ENCODE results near the gene CSF3.

CSF3 gene

DNA sequence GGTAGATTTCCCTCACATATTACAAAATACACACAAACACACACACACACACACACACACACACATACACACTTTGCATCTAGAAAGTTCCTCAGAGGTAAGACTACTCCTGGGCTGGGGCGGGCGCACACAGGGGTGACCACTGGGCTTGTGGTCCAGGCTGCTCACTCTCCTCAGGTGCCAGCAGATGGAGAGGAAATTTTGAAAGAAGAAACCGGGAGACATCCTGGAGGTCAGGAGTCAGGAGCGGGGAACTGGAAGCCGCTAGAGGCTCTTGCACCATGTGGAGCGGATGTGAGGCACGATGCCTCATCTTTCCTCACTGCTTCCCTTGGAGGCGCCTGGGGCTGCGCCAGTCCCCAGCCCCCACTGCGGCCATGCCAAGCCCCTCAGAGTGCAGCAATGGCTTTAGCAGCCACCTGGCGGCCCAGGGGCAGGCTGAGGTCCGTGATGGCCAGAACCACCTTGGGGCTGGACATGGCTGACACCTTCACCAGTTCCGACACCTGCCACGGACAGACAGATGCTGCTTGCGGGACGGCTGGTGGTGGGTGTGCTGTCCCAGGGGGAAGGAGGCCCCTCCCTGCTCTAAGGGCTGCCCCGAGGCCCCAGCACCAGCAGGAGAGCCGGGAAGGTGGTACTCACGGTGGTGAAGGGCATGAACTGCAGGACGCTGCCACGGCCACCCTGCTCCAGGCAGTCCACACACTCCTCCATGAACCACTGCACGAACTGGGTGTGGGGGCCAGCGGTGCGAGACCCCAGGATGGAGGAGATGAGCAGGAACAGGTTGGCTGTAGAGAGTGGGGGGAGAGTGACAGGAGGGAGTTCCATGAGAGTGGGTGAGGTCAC, 4.1 kb downstream of the CSF3 start:
- Histone ChIP-seq H3K36me3 (ENCODE audit: control insufficient read depth, insufficient read depth, low read length) (peaks cover 46% of the 10 kb centered on the region), H3K9ac (ENCODE audit: low read depth, low read length) (no peak overlapping the region), H3K4me3 (ENCODE audit: low read depth, low read length) (no peak overlapping the region), H3K9me3 (ENCODE audit: control insufficient read depth, insufficient read depth, low read length) (no peaks in the 10 kb centered on the region), H3K27me3 (ENCODE audit: control insufficient read depth, insufficient read depth, low read length) (no peaks in the 10 kb centered on the region), H3K4me1 (ENCODE audit: control insufficient read depth, insufficient read depth, low read length) (peaks cover 12% of the 10 kb centered on the region)

DNA sequence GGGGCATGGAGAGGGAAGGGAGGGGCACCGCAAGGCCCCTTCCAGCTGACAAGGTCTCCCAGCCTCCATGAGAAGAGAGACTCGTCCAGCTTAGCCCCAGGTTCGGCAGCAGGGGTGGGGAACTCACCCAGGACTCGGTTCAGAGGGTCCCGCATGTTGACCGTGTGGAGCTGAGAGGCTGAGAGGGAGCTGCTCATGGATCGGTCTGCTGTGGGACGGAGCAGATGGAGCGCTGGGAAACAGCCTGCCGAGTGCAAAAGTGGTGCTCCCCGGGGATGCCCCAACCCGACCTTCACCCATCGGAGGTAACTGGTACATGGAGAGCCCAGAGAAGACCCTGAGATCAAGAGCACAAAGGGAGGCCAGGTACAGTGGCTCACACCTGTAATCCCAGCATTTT, 4.9 kb downstream of the CSF3 start:
- Histone ChIP-seq H3K9me3 (ENCODE audit: control insufficient read depth, insufficient read depth, low read length) (no peaks in the 10 kb centered on the region), H3K27me3 (ENCODE audit: control insufficient read depth, insufficient read depth, low read length) (no peaks in the 10 kb centered on the region), H3K4me1 (ENCODE audit: control insufficient read depth, insufficient read depth, low read length) (peaks cover 7% of the 10 kb centered on the region), H3K4me3 (ENCODE audit: low read depth, low read length) (no peak overlapping the region), H3K36me3 (ENCODE audit: control insufficient read depth, insufficient read depth, low read length) (peaks cover 46% of the 10 kb centered on the region), H3K9ac (ENCODE audit: low read depth, low read length) (no peak overlapping the region)

DNA sequence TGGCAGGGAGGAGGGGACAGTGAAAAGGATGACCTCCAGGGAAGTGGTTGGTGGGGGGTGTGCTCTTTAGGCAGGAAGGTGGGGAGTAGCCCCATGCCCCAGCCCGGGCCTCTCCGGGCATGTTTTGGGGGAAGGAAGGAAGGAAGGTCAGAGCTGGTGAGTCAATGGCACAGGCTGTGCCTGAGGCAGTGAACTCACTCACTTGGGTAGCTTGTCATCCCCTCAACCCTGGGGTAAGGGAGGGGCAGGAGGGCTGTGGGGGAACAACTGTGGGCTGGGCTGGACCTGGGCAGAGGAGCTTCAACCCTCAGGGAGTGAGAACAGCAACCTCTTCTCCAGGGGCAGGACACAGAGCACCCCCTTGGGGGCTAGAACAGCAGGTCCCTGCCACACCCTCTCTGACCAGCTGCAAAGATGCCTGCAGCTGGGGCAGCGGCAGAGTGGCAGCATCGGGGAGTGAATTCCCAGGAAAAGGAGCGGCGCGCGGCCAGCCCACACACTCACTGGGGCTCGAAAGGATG, 6.3 kb downstream of the CSF3 start:
- Histone ChIP-seq H3K9ac (ENCODE audit: low read depth, low read length) (no peak overlapping the region), H3K4me1 (ENCODE audit: control insufficient read depth, insufficient read depth, low read length) (peaks cover 7% of the 10 kb centered on the region), H3K27me3 (ENCODE audit: control insufficient read depth, insufficient read depth, low read length) (no peaks in the 10 kb centered on the region), H3K36me3 (ENCODE audit: control insufficient read depth, insufficient read depth, low read length) (peaks cover 58% of the 10 kb centered on the region), H3K4me3 (ENCODE audit: low read depth, low read length) (no peak overlapping the region), H3K9me3 (ENCODE audit: control insufficient read depth, insufficient read depth, low read length) (no peaks in the 10 kb centered on the region)

DNA sequence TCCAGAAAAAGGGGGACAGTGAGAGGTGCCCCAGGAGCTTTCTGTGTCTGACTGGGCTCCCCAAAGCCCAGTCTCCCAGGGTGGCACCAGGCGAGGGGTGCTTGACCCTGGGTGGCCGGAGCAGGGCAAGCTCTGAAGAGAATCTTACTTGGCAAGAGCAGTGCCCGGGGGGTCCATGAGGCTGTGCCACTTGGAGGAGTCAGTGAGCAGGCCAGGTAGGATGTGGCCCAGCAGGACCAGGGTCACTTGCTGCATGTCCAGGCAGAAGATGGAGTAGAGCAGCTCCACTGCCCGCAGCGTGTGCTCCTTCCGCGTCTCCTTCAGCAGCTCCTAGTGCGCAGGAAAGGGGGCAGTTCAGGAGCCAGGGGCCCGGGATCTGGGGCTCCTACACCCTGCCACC, 7.3 kb downstream of the CSF3 start:
- Histone ChIP-seq H3K36me3 (ENCODE audit: control insufficient read depth, insufficient read depth, low read length) (peaks cover 62% of the 10 kb centered on the region), H3K27me3 (ENCODE audit: control insufficient read depth, insufficient read depth, low read length) (no peaks in the 10 kb centered on the region), H3K4me1 (ENCODE audit: control insufficient read depth, insufficient read depth, low read length) (peaks cover 6% of the 10 kb centered on the region), H3K9me3 (ENCODE audit: control insufficient read depth, insufficient read depth, low read length) (no peaks in the 10 kb centered on the region), H3K4me3 (ENCODE audit: low read depth, low read length) (no peak overlapping the region), H3K9ac (ENCODE audit: low read depth, low read length) (no peak overlapping the region)

DNA sequence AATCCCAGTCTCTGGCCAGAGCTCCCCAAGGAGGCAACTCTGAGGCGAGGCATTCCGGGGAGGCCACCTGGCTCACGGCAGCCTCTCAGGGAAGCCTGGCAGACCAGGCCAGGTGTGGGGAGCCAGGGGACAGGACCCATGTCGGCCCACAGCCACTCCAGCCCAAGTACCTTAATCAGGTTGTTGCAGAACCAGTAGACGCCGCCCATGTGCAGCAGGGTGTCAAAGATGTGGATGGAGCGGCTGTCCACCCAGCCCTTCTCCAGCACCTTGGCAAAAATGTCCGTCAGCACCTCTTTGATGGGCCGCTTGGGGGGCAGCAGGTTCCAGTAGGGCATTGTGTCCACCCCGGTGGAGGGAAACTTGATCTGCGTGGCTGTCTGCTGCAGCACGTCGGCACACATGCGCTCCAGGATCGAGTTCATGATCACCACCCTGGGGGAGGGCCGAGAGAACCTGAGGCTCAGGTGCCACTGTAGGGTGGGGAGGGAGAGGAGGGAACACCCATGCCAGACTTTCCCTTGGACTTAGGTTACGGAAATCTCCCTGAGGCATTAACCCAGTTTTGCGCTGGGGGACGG, 7.8 kb downstream of the CSF3 start:
- Histone ChIP-seq H3K9me3 (ENCODE audit: control insufficient read depth, insufficient read depth, low read length) (no peaks in the 10 kb centered on the region), H3K4me1 (ENCODE audit: control insufficient read depth, insufficient read depth, low read length) (peaks cover 3% of the 10 kb centered on the region), H3K9ac (ENCODE audit: low read depth, low read length) (no peak overlapping the region), H3K27me3 (ENCODE audit: control insufficient read depth, insufficient read depth, low read length) (no peaks in the 10 kb centered on the region), H3K36me3 (ENCODE audit: control insufficient read depth, insufficient read depth, low read length) (peaks cover 62% of the 10 kb centered on the region), H3K4me3 (ENCODE audit: low read depth, low read length) (no peak overlapping the region)

DNA sequence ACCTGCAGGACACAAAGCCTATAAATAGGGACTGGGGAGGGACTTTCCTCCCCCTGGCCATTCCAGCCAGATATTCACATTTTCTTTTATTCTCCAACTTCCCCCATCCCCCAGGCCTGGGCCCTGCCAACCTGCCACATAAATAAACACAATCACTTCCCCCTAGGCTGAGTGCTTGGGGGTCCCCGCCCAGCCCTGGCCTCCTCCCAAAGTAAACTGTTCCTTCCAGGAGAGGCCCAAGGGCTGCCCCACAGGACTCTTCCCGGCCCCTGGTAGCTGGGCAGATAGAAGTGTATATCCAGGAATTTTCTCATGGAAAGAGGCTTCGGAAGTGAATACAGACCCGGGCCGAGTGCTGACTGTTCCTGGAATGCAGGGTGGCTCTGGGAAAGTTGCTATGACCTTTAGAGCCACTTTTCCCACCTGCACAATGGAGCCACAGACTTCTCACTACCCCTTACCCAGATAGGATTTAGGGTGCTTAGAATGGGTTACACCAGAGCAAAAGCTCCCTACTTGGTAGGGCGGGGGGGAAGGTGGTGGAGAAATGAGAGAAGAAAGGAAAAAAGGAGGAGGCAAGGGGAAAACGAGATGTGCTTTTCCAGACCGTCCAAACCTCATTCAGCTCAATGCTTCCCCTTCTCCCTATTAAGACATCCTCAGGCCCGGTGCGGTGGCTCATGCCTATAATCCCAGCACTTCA, 8.5 kb downstream of the CSF3 start:
- Histone ChIP-seq H3K36me3 (ENCODE audit: control insufficient read depth, insufficient read depth, low read length) (peaks cover 60% of the 10 kb centered on the region), H3K27me3 (ENCODE audit: control insufficient read depth, insufficient read depth, low read length) (no peaks in the 10 kb centered on the region), H3K9ac (ENCODE audit: low read depth, low read length) (peak overlapping the region; percentile 37), H3K9me3 (ENCODE audit: control insufficient read depth, insufficient read depth, low read length) (no peaks in the 10 kb centered on the region), H3K4me3 (ENCODE audit: low read depth, low read length) (no peak overlapping the region), H3K4me1 (ENCODE audit: control insufficient read depth, insufficient read depth, low read length) (no peaks in the 10 kb centered on the region)

DNA sequence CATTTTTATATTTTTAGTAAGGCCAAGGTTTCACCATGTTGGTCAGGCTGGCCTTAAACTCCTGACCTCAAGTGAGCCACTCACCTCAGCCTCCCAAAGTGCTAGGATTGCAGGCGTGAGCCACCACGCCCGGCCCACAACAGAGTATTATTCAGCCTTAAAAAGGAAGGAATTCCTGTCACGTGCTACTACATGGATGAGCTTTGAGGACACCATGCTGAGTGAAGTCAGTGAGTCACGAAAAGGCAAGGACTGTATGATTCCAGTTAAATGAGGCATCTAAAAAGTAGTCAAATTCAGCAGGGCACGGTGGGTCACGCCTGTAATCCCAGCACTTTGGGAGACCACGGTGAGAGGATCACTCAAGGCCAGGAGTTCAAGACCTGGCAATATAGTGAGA, 9.7 kb downstream of the CSF3 start:
- H3K9me3 ChIP-seq (ENCODE audit: control insufficient read depth, insufficient read depth, low read length): no peaks in the 10 kb centered on the region
- H3K27me3 ChIP-seq (ENCODE audit: control insufficient read depth, insufficient read depth, low read length): no peaks in the 10 kb centered on the region
- peaks cover 59% of the 10 kb centered on the region for H3K36me3 ChIP-seq (ENCODE audit: control insufficient read depth, insufficient read depth, low read length)
- H3K4me1 ChIP-seq (ENCODE audit: control insufficient read depth, insufficient read depth, low read length): no peaks in the 10 kb centered on the region
- no peak overlapping the region for H3K9ac ChIP-seq (ENCODE audit: low read depth, low read length)
- no peak overlapping the region for H3K4me3 ChIP-seq (ENCODE audit: low read depth, low read length)

DNA sequence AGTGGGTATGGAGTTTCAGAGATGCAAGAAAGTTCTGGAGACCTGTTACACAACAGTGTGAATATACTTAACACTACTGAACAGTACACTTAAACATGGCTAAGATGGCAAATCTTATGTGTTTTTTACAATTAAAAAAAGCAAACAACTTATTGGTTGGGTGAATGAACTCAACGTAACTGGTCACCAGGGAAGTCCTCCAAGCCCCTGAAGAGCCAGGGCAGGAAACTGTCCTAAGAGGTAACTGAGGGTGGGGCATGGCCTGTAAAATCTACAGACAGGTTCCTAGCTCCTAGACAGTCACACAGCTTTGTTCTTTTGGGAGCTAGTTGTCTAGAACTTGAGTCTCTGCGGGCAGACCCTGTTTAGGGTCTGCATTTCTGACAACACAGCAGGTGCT, 10.3 kb downstream of the CSF3 start:
- peaks cover 55% of the 10 kb centered on the region for H3K36me3 ChIP-seq (ENCODE audit: control insufficient read depth, insufficient read depth, low read length)
- H3K4me1 ChIP-seq (ENCODE audit: control insufficient read depth, insufficient read depth, low read length): no peaks in the 10 kb centered on the region

DNA sequence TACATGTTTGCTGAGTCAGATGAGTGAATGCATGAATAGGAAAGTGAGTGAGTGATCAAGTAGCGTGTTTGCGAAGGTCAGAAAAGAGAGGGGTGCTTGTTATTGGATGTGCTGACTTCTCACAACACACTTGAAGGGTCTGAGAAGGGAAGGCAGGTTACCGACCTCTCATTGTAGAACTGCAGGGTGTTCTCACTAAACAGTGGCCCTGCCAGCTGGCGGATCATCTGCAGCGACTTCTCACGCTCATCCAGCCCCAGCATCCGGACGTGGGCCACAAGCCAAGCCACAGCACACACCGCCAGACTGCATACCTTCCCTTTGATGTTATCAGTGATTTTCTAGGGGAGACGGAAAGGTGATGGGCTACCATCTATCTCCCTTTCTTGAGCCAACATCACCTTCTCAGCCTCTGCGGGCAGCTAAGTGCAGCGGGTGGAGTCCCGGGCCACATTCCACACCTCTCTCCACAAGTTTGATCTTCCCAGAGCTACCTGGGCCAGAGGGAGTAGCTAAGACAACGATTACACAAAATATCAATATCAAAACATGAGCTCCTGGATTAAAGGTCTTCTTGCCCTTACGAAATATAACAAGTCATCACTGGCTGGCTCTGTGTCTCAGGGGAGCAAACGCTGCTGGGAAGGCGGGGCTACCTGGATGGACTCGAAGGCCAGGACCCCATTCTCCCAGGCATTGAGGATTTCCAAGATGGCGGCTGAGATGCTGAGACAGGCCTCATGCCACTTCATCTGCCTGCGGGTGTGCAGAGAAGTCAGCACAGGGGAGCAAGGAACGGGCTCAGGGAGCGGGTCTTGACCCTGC, 11.0 kb downstream of the CSF3 start:
- Histone ChIP-seq H3K4me1 (ENCODE audit: control insufficient read depth, insufficient read depth, low read length) (no peaks in the 10 kb centered on the region), H3K9ac (ENCODE audit: low read depth, low read length) (no peak overlapping the region)

More for the DNA sequence above, 10.3 kb downstream of the CSF3 start:
- no peak overlapping the region for H3K4me3 ChIP-seq (ENCODE audit: low read depth, low read length)
- H3K9me3 ChIP-seq (ENCODE audit: control insufficient read depth, insufficient read depth, low read length): no peaks in the 10 kb centered on the region
- no peak overlapping the region for H3K9ac ChIP-seq (ENCODE audit: low read depth, low read length)
- no peaks in the 10 kb centered on the region for H3K27me3 ChIP-seq (ENCODE audit: control insufficient read depth, insufficient read depth, low read length)

DNA sequence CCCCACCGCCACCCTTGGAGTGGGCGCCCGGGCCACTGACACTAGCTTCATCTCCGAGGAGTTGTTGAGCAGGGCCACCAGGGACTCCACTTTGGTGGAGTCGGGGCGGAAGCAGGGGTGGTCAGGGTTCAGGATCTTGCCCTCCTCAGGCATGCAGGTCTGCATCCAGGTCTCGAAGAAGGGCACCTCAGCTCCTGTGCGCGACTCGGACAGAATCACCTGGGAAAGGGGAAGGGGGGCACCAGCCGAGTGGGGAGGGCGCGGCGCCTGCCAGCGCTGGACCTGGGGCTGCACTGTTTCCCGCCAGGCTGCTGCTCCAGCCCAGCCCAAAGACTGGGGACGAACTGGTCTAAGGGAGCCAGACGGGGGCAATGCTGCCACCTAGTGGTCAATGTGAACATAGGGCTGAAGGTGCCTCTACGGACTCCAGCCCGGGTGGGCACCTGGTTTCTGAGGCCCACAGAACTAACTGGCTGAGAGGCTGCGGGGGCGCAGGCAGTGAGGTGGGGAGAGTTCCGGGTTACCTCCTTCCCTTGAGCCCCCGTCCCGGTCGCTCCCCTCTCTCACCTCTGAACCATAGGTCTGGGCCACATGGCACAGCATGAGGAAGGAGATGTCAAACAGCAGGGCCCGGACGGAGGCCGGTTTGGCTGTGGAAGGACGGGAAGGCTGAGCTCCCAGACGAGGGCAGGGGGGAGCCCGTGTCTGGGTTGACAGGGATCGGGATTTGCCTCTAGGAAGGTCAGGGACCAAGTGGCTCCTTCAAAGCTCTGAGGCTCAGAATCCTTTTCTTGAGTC, 11.8 kb downstream of the CSF3 start:
- peaks cover 60% of the 10 kb centered on the region for H3K36me3 ChIP-seq (ENCODE audit: control insufficient read depth, insufficient read depth, low read length)
- no peaks in the 10 kb centered on the region for H3K9me3 ChIP-seq (ENCODE audit: control insufficient read depth, insufficient read depth, low read length)
- H3K9ac ChIP-seq (ENCODE audit: low read depth, low read length): no peak overlapping the region
- no peak overlapping the region for H3K4me3 ChIP-seq (ENCODE audit: low read depth, low read length)
- no peaks in the 10 kb centered on the region for H3K4me1 ChIP-seq (ENCODE audit: control insufficient read depth, insufficient read depth, low read length)
- H3K27me3 ChIP-seq (ENCODE audit: control insufficient read depth, insufficient read depth, low read length): no peaks in the 10 kb centered on the region

More for the DNA sequence above, 11.0 kb downstream of the CSF3 start:
- H3K4me3 ChIP-seq (ENCODE audit: low read depth, low read length): no peak overlapping the region
- H3K9me3 ChIP-seq (ENCODE audit: control insufficient read depth, insufficient read depth, low read length): no peaks in the 10 kb centered on the region
- peaks cover 61% of the 10 kb centered on the region for H3K36me3 ChIP-seq (ENCODE audit: control insufficient read depth, insufficient read depth, low read length)
- H3K27me3 ChIP-seq (ENCODE audit: control insufficient read depth, insufficient read depth, low read length): no peaks in the 10 kb centered on the region
